GM21576 (cell line): Measurements from ENCODE around the gene NEDD9.

ENCODE experiments used
- ATAC-seq: cut with Tn5 transposase; IDR thresholded peaks from one replicate; pipeline ENCODE4 v1.9.1; 2021; ENCODE audit warnings: mild to moderate bottlenecking, moderate library complexity; ENCODE audit not compliant: unreplicated experiment

NEDD9 gene

DNA sequence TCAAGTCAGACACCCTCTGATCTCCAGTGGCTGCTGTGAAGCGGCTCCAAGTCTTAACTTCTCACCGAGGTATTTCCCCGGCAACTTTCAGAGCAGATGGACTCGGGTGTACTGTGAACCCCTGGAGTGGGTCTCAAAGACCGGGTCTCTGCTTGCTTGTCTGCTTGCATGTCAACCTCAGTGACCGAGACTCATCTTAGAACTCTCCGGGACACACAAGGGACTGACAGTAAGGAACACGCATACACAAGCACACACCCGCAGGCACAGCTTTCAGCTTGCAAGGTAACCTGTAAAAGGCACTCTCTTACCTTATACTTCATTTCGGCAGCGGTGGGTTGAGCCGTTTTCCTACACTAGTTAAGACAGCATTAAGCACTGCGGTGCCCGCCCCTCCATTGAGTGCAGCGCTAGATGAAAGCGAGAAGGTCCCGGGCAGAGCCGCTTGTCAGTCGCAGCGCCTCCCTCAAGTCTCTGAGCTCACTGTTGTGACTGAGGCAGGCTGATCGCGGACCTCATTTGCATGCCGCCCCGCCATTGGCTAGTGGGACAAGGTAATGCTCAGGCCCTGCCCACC lies at the start of gene NEDD9:
TSS of gene NEDD9 (minus strand) at position 476 of the 577 bp plus-strand sequence. CDS start at position 323, 153 bp downstream.
- ATAC-seq = peak; percentile 98

- no peak for ATAC-seq
Measured at GRCh38 chr6:11282245-11282644, 49.8 kb upstream of the NEDD9 start.

- no peak for ATAC-seq
Measured at GRCh38 chr6:11280394-11280793, 47.9 kb upstream of the NEDD9 start.

DNA sequence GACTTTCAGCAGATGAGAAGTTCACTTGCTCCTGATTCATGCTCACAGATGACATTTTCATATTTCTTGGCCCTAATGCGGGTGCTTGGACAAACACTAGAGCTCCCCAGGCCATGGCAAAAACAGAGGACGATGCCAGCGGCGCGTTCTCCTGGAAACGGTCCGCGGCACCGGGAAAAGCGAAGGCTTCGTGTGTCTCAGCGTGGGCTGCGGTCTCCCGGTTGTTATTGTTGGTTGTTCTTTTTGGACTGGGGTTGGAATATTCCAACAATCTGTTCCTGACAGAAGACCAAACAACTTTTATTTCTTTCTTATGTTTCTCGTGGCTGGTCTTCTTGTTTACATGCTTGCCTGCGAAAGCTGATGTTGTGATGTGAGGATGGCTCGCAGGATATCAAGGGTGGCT lies 46.8 kb upstream of the NEDD9 start:
- ATAC-seq = no peak

GRCh38 chr6:11278207-11278559 lies 45.7 kb upstream of the NEDD9 start:
- ATAC-seq = no peak

GRCh38 chr6:11277275-11278206 lies 45.1 kb upstream of the NEDD9 start:
- peak; percentile 45 for ATAC-seq

DNA sequence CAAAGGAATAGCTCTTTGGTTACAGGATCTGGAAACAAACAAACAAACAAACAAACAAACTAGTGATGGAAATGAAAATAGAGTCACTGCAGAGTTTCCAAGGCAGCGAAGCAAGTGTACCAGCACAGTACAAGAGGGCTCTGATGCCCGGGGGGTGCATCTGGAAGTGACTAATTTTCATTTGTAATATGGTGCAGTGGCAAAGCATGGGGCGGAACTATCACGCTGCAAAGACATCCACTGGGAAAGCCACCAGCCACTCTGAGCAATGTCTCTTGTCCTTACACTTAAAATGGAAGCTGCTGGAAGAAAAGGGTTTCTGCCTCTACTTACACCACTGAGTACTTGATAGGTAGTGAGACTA lies 44.4 kb upstream of the NEDD9 start:
- ATAC-seq = no peak

DNA sequence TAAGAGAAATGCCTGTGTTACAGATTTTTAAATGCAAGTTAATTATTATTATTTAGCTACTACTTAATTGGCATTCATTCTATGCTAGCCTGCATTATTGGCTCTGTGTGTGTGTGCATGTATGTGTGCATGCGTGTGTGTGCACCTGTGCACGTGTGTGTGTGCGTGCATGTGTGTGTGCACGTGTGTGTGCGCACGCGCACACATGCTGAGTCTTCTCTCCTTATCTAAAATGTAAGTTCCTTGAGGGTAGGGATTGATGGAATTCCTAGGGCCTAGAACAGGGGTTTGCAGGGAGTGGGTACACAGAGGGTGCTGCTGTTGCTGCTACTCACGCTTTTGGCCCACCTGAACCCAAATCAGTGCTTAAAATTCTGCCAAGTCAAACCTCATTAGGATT lies 43.8 kb upstream of the NEDD9 start:
- ATAC-seq = no peak

DNA sequence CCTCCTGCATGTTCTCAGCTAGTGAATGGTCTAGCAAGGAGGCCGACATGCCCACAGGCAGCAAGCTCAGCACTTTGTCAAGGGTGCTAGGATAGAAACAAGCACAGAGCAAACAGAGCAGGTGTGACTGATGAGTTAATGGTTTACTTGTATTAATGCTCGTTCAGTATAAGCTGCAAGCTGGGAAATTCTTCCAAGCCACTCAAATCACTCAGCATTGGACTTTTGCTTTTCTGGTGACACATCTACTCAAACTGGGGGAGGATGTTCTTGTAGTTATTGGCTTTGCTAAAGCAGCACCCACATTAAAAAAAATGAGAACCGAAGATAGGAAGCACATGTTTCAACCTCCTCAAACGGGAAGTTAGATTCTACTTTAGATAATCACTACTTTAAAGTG lies 43.1 kb upstream of the NEDD9 start:
- ATAC-seq = peak; percentile 55

DNA sequence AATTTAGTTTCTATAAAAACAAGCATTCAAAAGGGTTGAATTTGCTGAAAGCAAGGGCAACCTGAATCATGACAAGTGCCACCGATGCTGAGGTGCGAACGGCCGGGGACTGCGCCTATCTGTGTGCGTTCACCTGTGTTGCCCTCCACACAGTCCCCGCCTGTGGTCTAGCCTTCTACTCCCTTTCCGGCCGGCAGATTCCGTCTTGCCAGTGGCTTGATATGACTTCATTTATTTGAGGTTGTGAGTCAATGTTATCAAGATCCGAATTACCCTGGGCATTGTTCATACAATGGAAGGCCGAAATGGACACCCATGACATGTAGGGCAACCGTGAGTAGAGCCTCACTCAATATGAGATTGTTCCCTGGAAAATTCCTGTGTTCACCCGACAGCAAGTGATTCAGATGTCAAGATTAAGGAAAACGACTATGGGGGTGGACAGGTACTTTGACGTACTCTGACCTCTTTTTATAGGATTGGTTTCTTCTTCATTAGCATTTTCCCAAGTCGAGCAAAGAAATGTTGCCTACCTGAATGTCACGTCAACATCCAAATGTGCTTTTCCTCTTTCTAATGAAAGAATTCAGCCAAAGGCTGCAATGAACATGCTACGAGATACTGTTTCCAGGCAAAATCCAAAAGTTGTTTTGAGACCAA lies 41.1 kb upstream of the NEDD9 start:
- ATAC-seq = no peak

GRCh38 chr6:11272491-11273192 lies 40.2 kb upstream of the NEDD9 start:
- ATAC-seq = no peak

GRCh38 chr6:11271228-11272020 lies 39.0 kb upstream of the NEDD9 start:
- no peak for ATAC-seq

GRCh38 chr6:11270030-11271027 lies 37.9 kb upstream of the NEDD9 start:
- no peak for ATAC-seq

DNA sequence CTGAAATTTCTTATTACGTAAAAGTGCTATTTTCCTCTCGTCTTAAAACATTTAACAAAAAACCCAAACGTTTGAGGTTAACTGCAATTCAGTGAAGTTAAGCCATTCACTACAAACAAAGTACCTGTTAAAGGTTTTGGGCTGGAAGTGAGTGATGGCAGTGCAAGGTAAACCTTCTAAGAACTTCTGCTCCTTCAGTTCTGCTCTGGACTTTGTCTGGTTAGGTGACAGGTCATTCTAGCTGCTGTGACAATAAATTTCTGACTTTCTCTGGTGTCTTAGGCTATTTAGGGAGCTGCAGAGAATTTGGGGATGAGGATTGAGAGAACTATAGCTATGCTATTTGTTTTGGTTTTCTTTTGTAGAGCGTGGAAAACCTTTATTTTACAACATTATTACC lies 36.5 kb upstream of the NEDD9 start:
- ATAC-seq = no peak

GRCh38 chr6:11266926-11267325 lies 34.5 kb upstream of the NEDD9 start:
- ATAC-seq = no peak

DNA sequence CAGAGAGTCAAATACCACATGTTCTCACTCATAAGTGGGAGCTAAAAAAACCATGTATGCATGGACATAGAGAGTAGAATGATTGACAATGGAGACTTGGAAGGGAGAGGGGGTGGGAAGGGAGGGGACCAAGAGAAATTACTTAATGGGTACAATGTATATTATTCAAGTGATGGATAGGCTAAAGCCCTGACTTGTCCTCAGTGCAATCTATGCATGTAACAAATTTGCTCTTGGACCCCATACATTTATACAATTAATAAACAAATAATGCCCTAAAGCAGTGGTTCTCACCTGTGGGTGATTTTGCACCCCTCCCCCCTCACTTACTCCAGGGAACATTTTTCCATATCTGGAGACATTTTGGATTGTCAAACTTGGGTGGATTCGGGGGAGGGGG lies 33.5 kb upstream of the NEDD9 start:
- no peak for ATAC-seq

- no peak for ATAC-seq
Measured at GRCh38 chr6:11264100-11264499, 31.6 kb upstream of the NEDD9 start.

DNA sequence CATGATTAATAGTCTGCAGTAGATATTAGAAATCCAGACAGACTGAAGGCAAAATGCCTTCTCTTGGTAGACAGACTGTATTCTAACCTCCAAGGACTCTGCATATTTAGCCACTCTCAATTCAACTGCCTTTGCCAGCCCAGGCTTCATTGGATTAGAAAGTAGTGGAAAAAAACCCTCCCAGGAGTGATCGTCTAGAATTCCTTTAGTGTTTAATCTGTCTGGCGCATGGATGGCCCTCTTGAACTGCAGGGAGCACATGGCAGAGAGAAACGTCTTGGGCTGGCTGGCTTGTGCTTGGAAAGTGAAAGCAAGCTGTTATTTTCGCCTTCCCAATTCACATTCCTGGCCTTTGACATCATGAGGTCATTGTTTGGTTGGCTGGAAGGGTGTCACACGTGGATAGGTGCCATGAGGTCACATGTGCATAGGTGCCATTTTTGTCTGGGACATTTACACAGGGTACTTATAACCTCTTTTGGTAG lies 30.9 kb upstream of the NEDD9 start:
- no peak for ATAC-seq

- ATAC-seq = no peak
Measured at GRCh38 chr6:11262242-11262641, 29.8 kb upstream of the NEDD9 start.
